ENCODE results near the gene CHPF2. TPM values are rescaled to one million over a fixed set of nuclear protein-coding genes. Genes with fewer than 3 reads are reported as not detected.

Gene CHPF2
- total and polyA plus RNA-seq, 2 experiments from 2014 or later: 48.0 to 120 TPM

DNA sequence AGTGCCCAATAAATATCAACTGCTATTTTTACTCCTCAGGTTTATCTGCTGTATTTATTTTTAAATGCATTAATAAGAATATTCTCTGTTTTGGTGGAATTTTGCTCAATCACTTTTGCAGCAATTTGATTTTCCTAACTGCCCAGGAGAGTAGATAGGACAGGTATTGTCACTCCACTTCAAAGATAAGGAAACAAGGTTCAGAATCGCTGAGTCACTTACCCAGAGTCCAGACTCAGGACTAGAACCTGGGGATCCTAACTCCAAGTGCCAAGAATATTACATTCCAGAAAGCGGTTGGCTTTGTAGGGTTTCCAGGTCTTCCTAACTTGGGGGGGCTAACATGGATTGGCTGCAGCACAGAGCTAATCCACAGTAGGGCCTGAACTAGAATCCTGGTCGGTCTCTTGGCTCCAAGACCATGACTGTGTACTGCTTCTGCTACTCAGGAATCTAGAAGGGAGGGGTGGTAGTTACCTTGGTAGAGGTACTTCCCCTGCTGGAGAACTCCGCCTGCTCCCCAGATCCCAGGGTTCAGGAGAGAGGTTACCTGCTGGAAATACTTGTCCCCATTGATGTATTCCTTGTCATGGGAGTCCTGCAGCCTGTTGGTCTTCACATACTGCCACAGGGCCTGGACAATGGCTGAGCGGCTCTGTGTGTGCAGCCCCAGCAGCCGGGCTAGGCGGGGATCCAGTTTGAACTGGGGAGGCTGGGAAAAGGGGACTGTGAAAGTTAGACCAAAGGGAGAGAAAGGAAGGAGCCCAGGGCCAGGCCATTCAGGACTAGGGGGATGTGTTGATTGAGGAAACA is 8.9 kb downstream of the CHPF2 start:
- Histone ChIP-seq H4K20me1 (ENCODE audit: insufficient read depth) (no peaks in the 10 kb centered on the region; the same call in 1 of the 2 replicates), H3K4me3 (no peak overlapping the region), H3K27me3 (replicated peaks; ENCODE audit: insufficient read depth) (no peaks in the 10 kb centered on the region), H3K9me2 (ENCODE audit: insufficient read depth) (no peaks in the 10 kb centered on the region), H3K9me3 (ENCODE audit: low read depth) (no peaks in the 10 kb centered on the region), H2AFZ (no peak overlapping the region), H3K4me2 (ENCODE audit: unreplicated experiment) (no peak overlapping the region), H3K4me1 (ENCODE audit: insufficient read depth) (0 out of 2 replicates have a peak, but pooled peaks cover 4% of the 10 kb centered on the region), H3K79me2 (ENCODE audit: insufficient read depth) (peaks cover 43% of the 10 kb centered on the region), H3F3A (ENCODE audit: insufficient read depth) (peaks cover 15% of the 10 kb centered on the region; the same call in 1 of the 2 replicates), H3K36me3 (ENCODE audit: low read depth) (peaks cover 25% of the 10 kb centered on the region; the same call in 1 of the 2 replicates), H3K9ac (no peak overlapping the region; the same call in 1 of the 2 replicates), H3K27ac (peak overlapping the region; percentile 15; the same call in 1 of the 2 replicates)
- no peak for TF ChIP-seq EZH2phosphoT487 (IDR thresholded peaks at IDR 0.05; ENCODE audit: insufficient read depth, low read depth)
- no peak for TF ChIP-seq EZH2 (IDR thresholded peaks at IDR 0.05; ENCODE audit: insufficient read depth, poor library complexity, severe bottlenecking)
- in situ Hi-C loops (cut with MboI): no loop called here
- no peak for DNase-seq
- WGBS, 2 experiments (ENCODE audit: low coverage in 1 of 2, low lambda C conversion rate in 2 of 2, missing lambda C conversion rate in 2 of 2): 85 to 90% methylated on average over 7 of the region's 7 CpGs

- H4K20me1 ChIP-seq (ENCODE audit: insufficient read depth): no peaks in the 10 kb centered on the region; the same call in 1 of the 2 replicates
- H3K9ac ChIP-seq: no peak overlapping the region
- no peak overlapping the region for H3K27ac ChIP-seq
- H3F3A ChIP-seq (ENCODE audit: insufficient read depth): peaks cover 15% of the 10 kb centered on the region; the same call in 1 of the 2 replicates
- peaks cover 19% of the 10 kb centered on the region; the same call in 1 of the 2 replicates for H3K36me3 ChIP-seq (ENCODE audit: low read depth)
- no peak overlapping the region for H3K4me3 ChIP-seq
- H3K4me2 ChIP-seq (ENCODE audit: unreplicated experiment): no peak overlapping the region
- WGBS, 2 experiments (ENCODE audit: low coverage in 1 of 2, low lambda C conversion rate in 2 of 2, missing lambda C conversion rate in 2 of 2): 95 to 97% methylated on average over 9 of the region's 9 CpGs
- TF ChIP-seq EZH2 (IDR thresholded peaks at IDR 0.05; ENCODE audit: insufficient read depth, poor library complexity, severe bottlenecking) (no peak), EZH2phosphoT487 (IDR thresholded peaks at IDR 0.05; ENCODE audit: insufficient read depth, low read depth) (no peak)
- H3K4me1 ChIP-seq (ENCODE audit: insufficient read depth): 0 out of 2 replicates have a peak, but pooled peaks cover 4% of the 10 kb centered on the region
- H3K9me3 ChIP-seq (ENCODE audit: low read depth): no peaks in the 10 kb centered on the region
- DNase-seq: no peak
- no peaks in the 10 kb centered on the region for H3K9me2 ChIP-seq (ENCODE audit: insufficient read depth)
- H3K27me3 ChIP-seq (replicated peaks; ENCODE audit: insufficient read depth): no peaks in the 10 kb centered on the region
- H3K79me2 ChIP-seq (ENCODE audit: insufficient read depth): peaks cover 37% of the 10 kb centered on the region
- in situ Hi-C loops (cut with MboI): no loop called here
- no peak overlapping the region for H2AFZ ChIP-seq
Observed at GRCh38 chr7:151241755-151242096, 9.4 kb downstream of the CHPF2 start.

GRCh38 chr7:151242159-151243044 is 10.1 kb downstream of the CHPF2 start:
- no peak overlapping the region for H3K27ac ChIP-seq
- H4K20me1 ChIP-seq (ENCODE audit: insufficient read depth): no peaks in the 10 kb centered on the region
- no peak overlapping the region for H3K9ac ChIP-seq
- H3K36me3 ChIP-seq (ENCODE audit: low read depth): peaks cover 16% of the 10 kb centered on the region; the same call in 1 of the 2 replicates
- no peaks in the 10 kb centered on the region for H3K27me3 ChIP-seq (replicated peaks; ENCODE audit: insufficient read depth)
- H2AFZ ChIP-seq: no peak overlapping the region
- no peak overlapping the region for H3K4me2 ChIP-seq (ENCODE audit: unreplicated experiment)
- WGBS, 2 experiments (ENCODE audit: low coverage in 1 of 2, low lambda C conversion rate in 2 of 2, missing lambda C conversion rate in 2 of 2): 43% methylated on average over 20 of the region's 20 CpGs
- H3F3A ChIP-seq (ENCODE audit: insufficient read depth): peaks cover 15% of the 10 kb centered on the region; the same call in 1 of the 2 replicates
- peaks cover 31% of the 10 kb centered on the region for H3K79me2 ChIP-seq (ENCODE audit: insufficient read depth)
- no peak overlapping the region for H3K4me3 ChIP-seq
- H3K9me2 ChIP-seq (ENCODE audit: insufficient read depth): no peaks in the 10 kb centered on the region
- H3K9me3 ChIP-seq (ENCODE audit: low read depth): no peaks in the 10 kb centered on the region
- in situ Hi-C loops (cut with MboI): no loop called here
- no peak for TF ChIP-seq EZH2phosphoT487 (IDR thresholded peaks at IDR 0.05; ENCODE audit: insufficient read depth, low read depth)
- TF ChIP-seq EZH2 (IDR thresholded peaks at IDR 0.05; ENCODE audit: insufficient read depth, poor library complexity, severe bottlenecking): no peak
- H3K4me1 ChIP-seq (ENCODE audit: insufficient read depth): 0 out of 2 replicates have a peak, but pooled peaks cover 4% of the 10 kb centered on the region
- no peak for DNase-seq

DNA sequence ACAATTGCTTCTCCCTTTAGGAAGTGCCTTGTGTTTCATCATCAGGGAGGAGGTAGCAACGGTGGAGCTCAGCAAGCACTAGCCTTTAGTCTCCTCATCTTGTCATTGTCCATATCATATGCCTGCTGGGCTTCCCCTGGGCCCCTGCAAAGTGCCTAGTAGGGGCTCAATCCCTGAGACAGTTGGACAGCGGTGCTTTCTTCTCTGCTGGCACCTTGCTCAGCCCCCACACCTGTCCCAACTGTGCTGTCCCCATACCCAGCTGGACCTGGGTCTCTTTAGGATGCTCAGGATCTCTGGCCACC is 10.7 kb downstream of the CHPF2 start:
- Histone ChIP-seq H3K9me3 (ENCODE audit: low read depth) (no peaks in the 10 kb centered on the region), H3K4me2 (ENCODE audit: unreplicated experiment) (no peak overlapping the region), H3K9ac (no peak overlapping the region), H3K79me2 (ENCODE audit: insufficient read depth) (peaks cover 25% of the 10 kb centered on the region), H3K4me3 (no peak overlapping the region), H3F3A (ENCODE audit: insufficient read depth) (peaks cover 15% of the 10 kb centered on the region; the same call in 1 of the 2 replicates), H3K27me3 (replicated peaks; ENCODE audit: insufficient read depth) (no peaks in the 10 kb centered on the region), H3K36me3 (ENCODE audit: low read depth) (peaks cover 16% of the 10 kb centered on the region; the same call in 1 of the 2 replicates), H4K20me1 (ENCODE audit: insufficient read depth) (no peaks in the 10 kb centered on the region), H3K9me2 (ENCODE audit: insufficient read depth) (no peaks in the 10 kb centered on the region), H3K27ac (no peak overlapping the region), H2AFZ (no peak overlapping the region), H3K4me1 (ENCODE audit: insufficient read depth) (0 out of 2 replicates have a peak, but pooled peaks cover 4% of the 10 kb centered on the region)
- TF ChIP-seq EZH2 (IDR thresholded peaks at IDR 0.05; ENCODE audit: insufficient read depth, poor library complexity, severe bottlenecking) (no peak), EZH2phosphoT487 (IDR thresholded peaks at IDR 0.05; ENCODE audit: insufficient read depth, low read depth) (no peak)
- no peak for DNase-seq
- in situ Hi-C loops (cut with MboI): no loop called here
- WGBS, 2 experiments (ENCODE audit: low coverage in 1 of 2, low lambda C conversion rate in 2 of 2, missing lambda C conversion rate in 2 of 2): 53 to 54% methylated on average over 2 of the region's 2 CpGs
